Neuron (in vitro differentiated cells): Measurements from ENCODE around the gene WFDC8.

Source experiments
- H2AFZ ChIP-seq: one replicate; pipeline ENCODE4 v1.6.1; 2013; ENCODE audit warnings: low read depth, mild to moderate bottlenecking, inconsistent platforms, low read length, moderate library complexity
- H3K27me3 ChIP-seq: one replicate; pipeline ENCODE4 v1.6.1; 2013; ENCODE audit warnings: low read length; ENCODE audit not compliant: insufficient read depth
- H3K36me3 ChIP-seq: one replicate; pipeline ENCODE4 v1.6.1; 2013; ENCODE audit warnings: low read length; ENCODE audit not compliant: insufficient read depth
- H3K4me1 ChIP-seq: one replicate; pipeline ENCODE4 v1.6.1; 2013; ENCODE audit warnings: low read length; ENCODE audit not compliant: insufficient read depth
- H3K4me3 ChIP-seq: 2 replicates; pipeline ENCODE4 v1.5.1; 2013; ENCODE audit warnings: mild to moderate bottlenecking, low read length, moderate library complexity
- H3K9me3 ChIP-seq: one replicate; pipeline ENCODE4 v1.6.1; 2013; ENCODE audit warnings: low read length

The WFDC8 gene

DNA sequence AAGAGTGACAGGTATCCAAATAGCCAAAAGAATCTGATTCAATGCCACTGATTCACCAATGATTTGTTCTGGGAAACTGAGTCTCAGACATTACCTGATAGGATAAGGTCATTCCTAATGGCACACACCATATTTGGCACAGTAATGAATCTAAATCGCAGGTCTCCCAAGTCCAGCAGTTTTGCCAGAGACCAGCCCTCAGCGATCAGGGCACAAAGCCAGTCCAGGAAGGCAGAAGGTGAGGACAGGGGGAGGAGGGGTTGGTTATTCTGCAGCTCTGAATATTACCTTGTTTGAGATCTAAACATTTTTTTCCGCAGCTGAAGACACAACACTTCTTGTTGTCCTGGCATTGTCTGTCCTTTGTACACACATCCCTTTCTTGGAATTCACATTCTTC, 33.7 kb downstream of the WFDC8 start:
- Histone ChIP-seq H2AFZ (no peak overlapping the region), H3K4me1 (no peaks in the 10 kb centered on the region), H3K36me3 (no peaks in the 10 kb centered on the region), H3K4me3 (no peak overlapping the region), H3K9me3 (no peaks in the 10 kb centered on the region), H3K27me3 (peaks cover 7% of the 10 kb centered on the region)

GRCh38 chr20:45539382-45539781, 39.7 kb downstream of the WFDC8 start, which contains the start of gene WFDC6:
WFDC6 (minus strand) TSS chr20:45539482; CDS start chr20:45539407, 75 bp downstream.
- H3K4me1 ChIP-seq: no peaks in the 10 kb centered on the region
- H3K36me3 ChIP-seq: no peaks in the 10 kb centered on the region
- no peak within 1 kb of the TSS for H3K4me3 ChIP-seq
- no peaks in the 10 kb centered on the region for H3K9me3 ChIP-seq
- H2AFZ ChIP-seq: no peak within 1 kb of the TSS
- no peaks in the 10 kb centered on the region for H3K27me3 ChIP-seq

DNA sequence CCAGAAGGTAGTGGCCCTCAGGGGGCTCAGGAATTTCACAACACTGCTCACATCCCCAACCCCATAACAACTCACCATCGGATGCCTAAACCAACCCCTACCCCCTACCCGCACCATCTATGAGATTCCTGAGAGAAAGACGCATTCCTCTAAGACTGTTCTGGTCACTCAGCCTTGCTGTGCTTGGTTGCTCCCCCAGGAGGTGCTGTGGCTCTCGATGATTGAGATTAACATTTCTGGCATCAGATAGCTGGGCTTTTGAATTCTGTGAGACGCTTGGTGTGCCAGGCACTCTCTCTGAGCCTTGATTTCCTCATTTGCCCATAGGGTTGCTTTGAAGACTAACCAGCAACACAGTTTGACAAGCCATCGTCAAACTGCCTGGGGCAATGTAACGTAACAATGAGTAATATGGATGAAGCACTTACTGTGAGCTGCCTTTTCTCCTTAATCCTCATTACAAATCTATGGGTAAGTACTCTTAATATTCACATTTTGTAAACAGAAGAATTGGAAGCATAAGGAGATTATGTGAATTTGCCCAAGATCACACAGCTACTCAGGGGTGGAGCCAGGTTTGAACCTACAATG, 40.8 kb downstream of the WFDC8 start:
- Histone ChIP-seq H3K4me3 (no peak overlapping the region), H3K27me3 (no peaks in the 10 kb centered on the region), H3K4me1 (no peaks in the 10 kb centered on the region)

GRCh38 chr20:45527294-45527693, 51.8 kb downstream of the WFDC8 start:
- Histone ChIP-seq H3K9me3 (no peaks in the 10 kb centered on the region), H2AFZ (no peak overlapping the region), H3K4me1 (no peaks in the 10 kb centered on the region), H3K4me3 (no peak overlapping the region), H3K27me3 (no peaks in the 10 kb centered on the region), H3K36me3 (no peaks in the 10 kb centered on the region)

More for the DNA sequence above, 40.8 kb downstream of the WFDC8 start:
- Histone ChIP-seq H3K9me3 (no peaks in the 10 kb centered on the region), H2AFZ (no peak overlapping the region), H3K36me3 (no peaks in the 10 kb centered on the region)

DNA sequence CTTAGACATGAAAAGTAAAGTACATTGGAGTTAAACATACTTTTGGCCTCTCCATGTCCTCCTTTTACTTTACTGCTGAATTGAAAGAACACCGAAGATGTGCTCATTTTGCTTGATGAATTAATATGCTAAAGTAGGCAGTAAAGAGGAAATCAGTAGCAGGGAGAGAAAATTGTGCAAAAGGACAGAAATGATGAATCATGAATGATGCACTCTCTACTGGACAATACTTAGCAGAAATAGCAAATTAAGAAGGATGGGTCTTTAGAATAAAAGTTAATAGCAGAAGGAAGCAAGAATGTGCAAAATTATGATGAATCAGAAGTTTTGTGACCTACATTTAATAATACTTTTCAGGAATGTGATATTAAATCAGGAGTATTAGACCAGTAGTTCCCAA, 55.3 kb downstream of the WFDC8 start:
- H3K4me1 ChIP-seq: no peaks in the 10 kb centered on the region
- H3K27me3 ChIP-seq: no peaks in the 10 kb centered on the region
- no peaks in the 10 kb centered on the region for H3K9me3 ChIP-seq
- H3K36me3 ChIP-seq: no peaks in the 10 kb centered on the region
- no peak overlapping the region for H3K4me3 ChIP-seq
- H2AFZ ChIP-seq: no peak overlapping the region

GRCh38 chr20:45518282-45518681, 60.8 kb downstream of the WFDC8 start:
- peaks cover 3% of the 10 kb centered on the region for H3K27me3 ChIP-seq
- H3K4me1 ChIP-seq: no peaks in the 10 kb centered on the region
- no peak overlapping the region for H2AFZ ChIP-seq
- H3K4me3 ChIP-seq: no peak overlapping the region
- no peaks in the 10 kb centered on the region for H3K9me3 ChIP-seq
- H3K36me3 ChIP-seq: no peaks in the 10 kb centered on the region

DNA sequence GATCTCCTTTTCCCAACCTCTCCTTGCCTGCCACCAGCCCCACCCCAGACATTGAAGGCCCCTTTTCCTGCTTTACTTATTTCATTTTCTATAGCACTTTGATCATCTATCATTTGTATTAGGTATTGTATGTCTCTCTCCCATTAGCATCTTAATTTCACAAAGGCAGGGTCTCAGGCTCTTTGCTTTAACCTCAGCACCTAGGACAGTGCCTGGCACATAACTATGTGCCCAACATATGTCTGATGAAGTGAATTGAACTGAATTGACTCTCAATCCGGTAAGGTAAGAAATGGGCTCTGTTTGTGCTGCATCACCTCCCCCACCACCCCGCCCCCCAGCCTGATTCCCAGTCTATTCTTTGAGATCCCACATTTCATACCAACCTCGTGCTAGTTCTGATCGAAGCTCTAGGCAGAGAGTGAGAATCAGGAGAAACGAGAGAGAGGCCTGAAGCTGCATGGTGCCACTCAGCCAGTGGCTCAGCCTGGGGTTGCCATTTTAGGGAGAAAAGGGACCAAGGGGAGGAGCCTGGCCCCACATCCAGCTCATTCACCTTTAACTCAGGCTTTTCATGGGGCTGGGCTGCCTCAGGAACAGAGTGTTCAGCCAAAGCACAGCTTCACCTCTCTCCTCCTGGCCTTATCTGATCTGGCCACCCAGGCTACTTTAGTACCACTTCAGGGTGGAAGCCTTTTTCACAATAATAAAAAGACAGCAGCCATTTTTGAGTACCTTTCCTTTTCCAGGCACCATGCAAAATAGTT, 63.8 kb downstream of the WFDC8 start, which contains the start of gene SPINT3:
SPINT3 (minus strand) TSS at position 476 of the 767 bp plus-strand sequence; CDS start at position 462, 14 bp downstream.
- peaks cover 9% of the 10 kb centered on the region for H3K27me3 ChIP-seq
- H2AFZ ChIP-seq: no peak within 1 kb of the TSS
- no peak within 1 kb of the TSS for H3K4me3 ChIP-seq
- no peaks in the 10 kb centered on the region for H3K36me3 ChIP-seq
- H3K4me1 ChIP-seq: no peaks in the 10 kb centered on the region
- H3K9me3 ChIP-seq: no peaks in the 10 kb centered on the region

DNA sequence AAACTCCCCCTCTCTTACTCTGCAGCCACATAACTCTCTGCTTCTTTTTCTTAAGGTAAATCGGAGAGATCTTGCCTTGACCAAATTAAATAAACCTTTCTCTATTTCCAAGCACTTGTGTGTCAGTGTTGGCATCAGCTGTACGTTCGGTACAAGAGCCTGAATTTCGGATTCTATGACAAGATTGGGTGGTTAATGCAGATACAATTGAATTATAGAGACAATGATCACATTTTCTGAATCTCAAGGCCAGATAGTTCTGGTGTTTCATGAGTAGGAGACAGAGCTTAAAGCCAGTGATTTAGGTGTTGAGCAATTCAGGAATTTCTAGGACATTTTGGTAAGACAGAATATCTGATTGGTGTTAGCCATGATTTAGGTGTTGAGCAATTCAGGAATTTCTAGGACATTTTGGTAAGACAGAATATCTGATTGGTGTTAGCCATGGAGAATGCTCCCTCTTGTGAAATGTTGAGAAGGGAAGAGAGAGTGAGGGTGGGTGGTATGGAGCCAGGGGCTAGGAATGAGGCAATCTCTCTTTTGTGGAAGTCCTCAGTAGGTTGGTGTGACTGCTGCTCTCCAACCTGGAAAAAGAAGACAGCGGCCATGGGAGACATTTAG, 68.7 kb downstream of the WFDC8 start:
- peaks cover 2% of the 10 kb centered on the region for H3K9me3 ChIP-seq
- no peak overlapping the region for H3K4me3 ChIP-seq
- H3K4me1 ChIP-seq: no peaks in the 10 kb centered on the region
- H2AFZ ChIP-seq: no peak overlapping the region
- H3K36me3 ChIP-seq: no peaks in the 10 kb centered on the region
- peaks cover 9% of the 10 kb centered on the region for H3K27me3 ChIP-seq

DNA sequence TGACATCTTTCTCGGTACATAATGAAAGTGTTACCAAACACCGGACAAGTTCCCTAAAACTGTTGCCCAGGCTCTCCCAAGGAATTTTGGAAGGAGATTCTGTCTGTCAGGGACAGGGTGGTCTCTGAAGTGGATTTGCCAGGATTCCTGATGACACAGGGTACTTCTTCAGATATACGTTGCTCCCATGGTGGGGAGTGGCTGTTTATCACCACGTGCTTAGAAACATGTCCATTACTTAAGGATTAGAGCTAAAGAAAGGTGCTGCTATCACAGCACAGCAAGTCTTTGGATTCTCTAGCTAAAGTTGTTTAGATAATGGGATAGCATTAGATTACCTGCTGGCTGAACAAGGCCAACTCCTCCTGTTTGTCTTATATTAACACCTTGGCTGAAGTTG, 70.0 kb downstream of the WFDC8 start:
- no peaks in the 10 kb centered on the region for H3K36me3 ChIP-seq
- H3K9me3 ChIP-seq: peaks cover 2% of the 10 kb centered on the region
- H3K4me3 ChIP-seq: no peak overlapping the region
- H2AFZ ChIP-seq: no peak overlapping the region
- H3K4me1 ChIP-seq: no peaks in the 10 kb centered on the region
- peaks cover 9% of the 10 kb centered on the region for H3K27me3 ChIP-seq

GRCh38 chr20:45508068-45508886, 70.8 kb downstream of the WFDC8 start:
- Histone ChIP-seq H3K4me1 (no peaks in the 10 kb centered on the region), H3K4me3 (no peak overlapping the region), H2AFZ (no peak overlapping the region), H3K27me3 (peaks cover 6% of the 10 kb centered on the region), H3K36me3 (no peaks in the 10 kb centered on the region), H3K9me3 (peaks cover 2% of the 10 kb centered on the region)

DNA sequence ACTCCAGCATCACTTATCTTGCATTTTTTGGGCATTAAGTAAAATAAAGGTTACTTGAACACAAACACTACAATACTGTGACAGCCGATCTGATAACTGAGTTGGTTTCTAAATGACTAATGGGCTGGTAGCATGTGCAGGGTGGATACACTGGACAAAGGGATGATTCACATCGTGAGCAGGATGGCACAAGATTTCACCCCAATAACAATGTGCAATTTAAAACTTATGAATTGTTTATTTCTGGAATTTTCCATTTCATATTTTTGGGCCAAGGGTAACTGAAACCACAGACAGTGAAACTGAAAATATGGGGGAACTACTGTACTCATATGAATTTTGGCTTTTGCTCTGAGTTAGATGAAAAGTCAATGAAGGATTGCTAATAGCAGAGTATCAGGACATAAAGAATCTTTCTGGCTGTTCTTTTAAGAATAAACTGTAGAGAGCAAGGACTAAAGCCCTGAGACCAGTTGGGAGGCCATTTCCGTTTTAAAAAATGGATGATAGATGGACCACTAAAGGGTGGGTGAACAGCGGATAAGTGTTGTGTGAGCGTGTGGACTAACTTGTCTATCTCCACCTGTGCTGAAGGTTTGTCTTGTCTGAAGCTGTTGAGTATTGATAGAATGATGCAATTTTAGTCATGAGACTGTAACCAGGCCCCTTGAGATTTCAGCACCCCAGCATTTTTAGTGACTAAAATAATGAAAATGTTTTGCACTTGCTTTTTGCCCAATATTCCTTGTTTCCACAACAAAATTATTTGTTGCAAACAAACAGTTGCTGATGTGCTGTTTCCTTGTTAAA, 71.9 kb downstream of the WFDC8 start:
- Histone ChIP-seq H3K27me3 (peaks cover 6% of the 10 kb centered on the region), H3K4me1 (no peaks in the 10 kb centered on the region), H3K9me3 (peaks cover 2% of the 10 kb centered on the region), H2AFZ (no peak overlapping the region), H3K4me3 (no peak overlapping the region), H3K36me3 (no peaks in the 10 kb centered on the region)

DNA sequence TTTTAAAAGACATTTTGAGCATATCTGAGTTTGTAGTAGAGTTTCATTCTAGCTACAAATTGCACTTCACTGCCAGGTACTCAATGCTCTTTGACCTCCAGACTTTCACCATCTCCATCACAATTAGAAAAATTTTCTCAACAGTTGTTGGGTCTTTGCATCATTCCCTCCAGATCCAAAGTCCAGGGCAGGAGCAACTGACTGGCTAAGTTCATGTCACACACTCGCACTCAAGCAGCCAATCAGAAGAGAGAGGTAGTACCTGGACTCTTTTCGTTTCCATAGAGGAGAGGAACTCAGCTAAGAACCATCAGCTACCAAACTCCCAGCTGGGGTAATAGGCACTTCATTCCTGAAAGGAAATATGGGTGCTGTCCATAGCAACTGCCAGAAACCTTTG, 72.7 kb downstream of the WFDC8 start:
- peaks cover 10% of the 10 kb centered on the region for H3K27me3 ChIP-seq
- H3K36me3 ChIP-seq: no peaks in the 10 kb centered on the region
- no peak overlapping the region for H3K4me3 ChIP-seq

More for the DNA sequence above, 72.7 kb downstream of the WFDC8 start:
- Histone ChIP-seq H3K9me3 (peaks cover 2% of the 10 kb centered on the region), H3K4me1 (no peaks in the 10 kb centered on the region), H2AFZ (no peak overlapping the region)
